ENCODE data around the gene NFATC2IP.

Gene NFATC2IP

GRCh38 chr16:28950648-28951409, at the start of gene NFATC2IP:
TSS of gene NFATC2IP (plus strand) at chr16:28950937. CDS start at chr16:28951012, 75 bp downstream.
- peak; percentile 100 for DNase-seq

- no peak for DNase-seq
These were observed 48.9 kb upstream of the NFATC2IP start for GRCh38 chr16:28901862-28902261.

GRCh38 chr16:28902909-28903308, 47.8 kb upstream of the NFATC2IP start:
- no peak for DNase-seq

- no peak for DNase-seq
These were observed 47.2 kb upstream of the NFATC2IP start for GRCh38 chr16:28903344-28904042.

- DNase-seq = no peak
These were observed 46.4 kb upstream of the NFATC2IP start for GRCh38 chr16:28904363-28904762.

GRCh38 chr16:28904828-28905227, 45.9 kb upstream of the NFATC2IP start:
- DNase-seq = no peak

GRCh38 chr16:28905229-28905754, 45.4 kb upstream of the NFATC2IP start:
- DNase-seq = no peak

GRCh38 chr16:28905800-28906372, 44.9 kb upstream of the NFATC2IP start:
- DNase-seq = no peak

GRCh38 chr16:28910086-28911031, 40.4 kb upstream of the NFATC2IP start:
- no peak for DNase-seq

GRCh38 chr16:28912558-28912957, 38.2 kb upstream of the NFATC2IP start:
- DNase-seq = no peak

GRCh38 chr16:28913946-28914724, 36.6 kb upstream of the NFATC2IP start:
- no peak for DNase-seq

- peak; percentile 7 for DNase-seq
These were observed 35.6 kb upstream of the NFATC2IP start for GRCh38 chr16:28915181-28915580.

GRCh38 chr16:28917095-28917494, 33.6 kb upstream of the NFATC2IP start:
- no peak for DNase-seq

- no peak for DNase-seq
These were observed 32.0 kb upstream of the NFATC2IP start for GRCh38 chr16:28918698-28919097.

- no peak for DNase-seq
These were observed 27.5 kb upstream of the NFATC2IP start for GRCh38 chr16:28923231-28923587.

- DNase-seq = no peak
These were observed 26.9 kb upstream of the NFATC2IP start for GRCh38 chr16:28923652-28924398.

- no peak for DNase-seq
These were observed 26.4 kb upstream of the NFATC2IP start for GRCh38 chr16:28924399-28924761.

GRCh38 chr16:28924762-28925385, 25.9 kb upstream of the NFATC2IP start, which contains the start of gene RABEP2:
TSS of gene RABEP2 (minus strand) at chr16:28925238. CDS start at chr16:28925163, 75 bp downstream.
- peak; percentile 86 for DNase-seq

- peak; percentile 87 for DNase-seq
These were observed 25.1 kb upstream of the NFATC2IP start for GRCh38 chr16:28925386-28926228.

Data from hematopoietic multipotent progenitor cell treated with erythropoietin and hydrocortisone succinate and interleukin-3 and kit ligand, for 8 days (in vitro differentiated cells).